LNCAP (cell line): ENCODE measurements around the gene GSK3B.

Experiments used
- CTCF ChIP-seq: fragments of 450-650 bp; IDR thresholded peaks from 2 replicates; pipeline ENCODE4 v1.5.1; 2017; ENCODE audit warnings: mild to moderate bottlenecking

Gene GSK3B

GRCh38 chr3:120066634-120067033 is 27.6 kb downstream of the GSK3B start:
- no peak for TF ChIP-seq CTCF

DNA sequence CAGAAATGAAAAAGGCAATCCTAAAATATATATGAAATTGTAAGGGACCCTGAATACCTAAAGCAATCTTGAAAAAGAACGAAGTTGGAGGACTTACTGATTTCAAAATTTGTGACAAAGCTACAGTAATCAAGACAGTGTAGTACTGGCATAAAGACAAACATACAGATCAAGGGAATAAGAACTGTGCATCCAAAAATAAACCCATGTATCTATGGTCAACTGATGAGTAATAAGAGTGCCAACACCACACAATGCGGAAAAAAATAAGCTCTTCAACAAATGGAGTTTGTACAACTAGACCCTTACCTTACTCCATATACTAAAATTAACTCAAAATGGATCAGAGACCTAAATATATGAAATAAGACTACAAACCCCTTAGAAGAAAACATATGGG is 29.6 kb downstream of the GSK3B start:
- TF ChIP-seq CTCF, result no peak

DNA sequence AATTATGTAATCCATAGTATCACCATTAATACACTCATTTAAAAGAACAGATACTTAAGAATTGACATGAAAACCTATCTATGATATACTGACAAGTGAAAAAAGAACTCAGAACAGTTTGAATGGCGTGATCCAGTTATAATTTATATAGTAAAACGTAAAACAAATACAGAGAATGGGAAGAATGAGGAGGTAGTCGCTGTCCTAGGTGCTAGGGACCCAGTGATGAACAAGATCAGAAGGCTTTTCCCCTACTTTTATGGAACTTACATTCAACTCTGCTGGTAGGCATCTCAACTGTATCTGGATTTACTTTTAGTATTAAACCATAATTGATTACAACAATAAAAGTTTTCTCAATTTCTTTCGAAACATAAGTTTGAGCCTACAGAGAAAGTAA is 31.8 kb downstream of the GSK3B start:
- no peak for TF ChIP-seq CTCF

GRCh38 chr3:120059081-120059864 is 35.0 kb downstream of the GSK3B start:
- TF ChIP-seq CTCF, result no peak

DNA sequence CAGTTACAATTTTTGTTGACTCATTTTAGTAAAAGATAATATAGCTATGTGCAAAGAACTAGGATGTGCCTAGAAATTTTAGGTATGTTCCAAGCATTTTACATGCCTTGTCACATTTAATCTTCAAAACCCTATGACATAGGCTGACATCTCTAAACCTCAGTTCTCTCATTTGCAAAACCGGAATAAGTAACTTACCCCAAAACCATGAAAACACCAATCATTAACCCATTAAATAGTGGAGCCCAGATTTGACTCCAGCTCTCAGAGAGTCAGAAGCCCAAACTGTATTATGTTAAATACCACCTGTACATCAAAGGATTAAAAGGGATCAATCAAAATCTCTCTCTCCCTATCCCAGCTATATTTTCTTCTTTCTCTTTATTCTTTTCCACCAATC is 36.6 kb downstream of the GSK3B start:
- TF ChIP-seq CTCF, result no peak

GRCh38 chr3:120057029-120057428 is 37.2 kb downstream of the GSK3B start:
- no peak for TF ChIP-seq CTCF

GRCh38 chr3:120052677-120053076 is 41.6 kb downstream of the GSK3B start:
- TF ChIP-seq CTCF, result no peak

DNA sequence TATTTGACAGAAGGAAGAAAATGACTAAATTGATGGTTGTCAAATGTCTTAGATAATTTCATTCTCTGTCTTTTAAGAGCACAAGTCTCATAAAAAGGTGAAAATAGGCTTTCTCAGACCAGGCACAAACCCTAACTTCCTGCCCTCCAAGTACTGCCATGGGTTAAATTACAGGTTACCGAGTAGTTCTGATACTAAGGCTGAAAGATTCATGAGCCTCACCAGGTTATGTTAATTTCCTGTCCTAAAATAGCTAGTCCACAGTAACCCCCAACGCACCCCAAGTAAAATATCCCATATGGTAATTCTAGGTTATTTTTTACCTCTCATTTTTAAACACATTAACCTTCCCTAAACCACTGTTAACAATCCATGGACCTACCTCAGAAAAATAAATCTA is 42.0 kb downstream of the GSK3B start:
- no peak for TF ChIP-seq CTCF
